Peyer's patch (tissue), 4 donors: ENCODE data around the gene WNT3A.

ENCODE experiments used
- CTCF ChIP-seq, 6 experiments: fragments of 450-650 bp in 4 of 6; fragments of 200-600 bp in 2 of 6; sonication (generic) in 1 of 6; IDR thresholded peaks; one replicate each; pipeline ENCODE4 v1.5.1; 2017 to 2019; ENCODE audit warnings: antibody characterized with exemption in 6 of 6, mild to moderate bottlenecking in 3 of 6, moderate library complexity in 1 of 6
- POLR2A ChIP-seq, 2 donors: fragments of 450-650 bp; IDR thresholded peaks; one replicate each; pipeline ENCODE4 v1.5.1; 2017; ENCODE audit warnings: antibody characterized with exemption in 2 of 2, mild to moderate bottlenecking in 2 of 2, moderate library complexity in 2 of 2

- TF ChIP-seq CTCF (IDR thresholded peaks at IDR 0.05) (no peak), POLR2A (IDR thresholded peaks at IDR 0.05) (no peak)
Measured at GRCh38 chr1:228058172-228058948, 51.6 kb downstream of the WNT3A start.
